Measurements from ENCODE around the gene SNX9. TPM values are rescaled to one million over a fixed set of nuclear protein-coding genes. Genes with fewer than 3 reads are reported as not detected.

SNX9 gene
- polyA plus RNA-seq, 1 donor (not counting 4 experiments of a cell fraction or from before 2014, with no cell fraction given): 37.8 TPM

GRCh38 chr6:157869673-157870302, 46.7 kb downstream of the SNX9 start:
- Histone ChIP-seq H3K79me2 (ENCODE audit: control insufficient read depth, insufficient read depth, low read length) (peaks cover 51% of the 10 kb centered on the region), H3K27me3 (ENCODE audit: control insufficient read depth, extremely low read depth, insufficient read depth, low read length) (no peaks in the 10 kb centered on the region), H3K27ac (ENCODE audit: control insufficient read depth, insufficient read depth, low read length) (no peak overlapping the region), H3K9ac (ENCODE audit: control insufficient read depth, extremely low read depth, insufficient read depth, low read length) (no peak overlapping the region), H3K4me3 (ENCODE audit: control insufficient read depth in 2 of 3, extremely low read depth in 1 of 3, insufficient read depth in 2 of 3, low read depth in 1 of 3, low read length in 3 of 3) (no peak overlapping the region), H3K9me3 (ENCODE audit: control insufficient read depth, low read depth, low read length) (no peaks in the 10 kb centered on the region), H3K4me2 (ENCODE audit: control insufficient read depth, extremely low read depth, insufficient read depth, low read depth, low read length) (no peak overlapping the region), H4K20me1 (ENCODE audit: control insufficient read depth, extremely low read depth, insufficient read depth, low read length) (peaks cover 4% of the 10 kb centered on the region), H3K9me1 (ENCODE audit: control insufficient read depth, extremely low read depth, insufficient read depth, low read length) (peaks cover 3% of the 10 kb centered on the region), H2AFZ (ENCODE audit: control insufficient read depth, low read length) (no peak overlapping the region), H3K4me1 (ENCODE audit: control insufficient read depth, extremely low read depth, insufficient read depth, low read length) (peaks cover 12% of the 10 kb centered on the region), H3K36me3 (ENCODE audit: control insufficient read depth in 2 of 2, extremely low read depth in 1 of 2, insufficient read depth in 2 of 2, low read length in 2 of 2) (peaks cover 22 to 23% of the 10 kb centered on the region in 2 experiments)
- FAIRE-seq (no peak), DNase-seq (ENCODE audit: low read depth, low spot score) (no peak)
- TF ChIP-seq CTCF (optimal IDR thresholded peaks at IDR 0.05 in 1 of 3, IDR thresholded peaks at IDR 0.05 in 1 of 3, conservative IDR thresholded peaks at IDR 0.05 in 1 of 3; ENCODE audit: extremely low read depth in 1 of 3, insufficient read depth in 2 of 3, low read length in 3 of 3): no peak
- no peak for TF ChIP-seq EZH2 (IDR thresholded peaks at IDR 0.05; ENCODE audit: low read length)
- dilution Hi-C loops (cut with MboI; ENCODE audit: extremely low pct_ligation_motif_present, low sequenced_read_pairs): no loop called here

GRCh38 chr6:157873735-157874344, 50.8 kb downstream of the SNX9 start:
- Histone ChIP-seq H3K27ac (ENCODE audit: control insufficient read depth, insufficient read depth, low read length) (no peak overlapping the region), H3K9ac (ENCODE audit: control insufficient read depth, extremely low read depth, insufficient read depth, low read length) (no peak overlapping the region), H3K4me3 (ENCODE audit: control insufficient read depth in 2 of 3, extremely low read depth in 1 of 3, insufficient read depth in 2 of 3, low read depth in 1 of 3, low read length in 3 of 3) (no peak overlapping the region), H3K9me1 (ENCODE audit: control insufficient read depth, extremely low read depth, insufficient read depth, low read length) (no peaks in the 10 kb centered on the region), H3K36me3 (ENCODE audit: control insufficient read depth in 2 of 2, extremely low read depth in 1 of 2, insufficient read depth in 2 of 2, low read length in 2 of 2) (peaks cover 31 to 49% of the 10 kb centered on the region in 2 experiments), H3K27me3 (ENCODE audit: control insufficient read depth, extremely low read depth, insufficient read depth, low read length) (no peaks in the 10 kb centered on the region), H2AFZ (ENCODE audit: control insufficient read depth, low read length) (no peak overlapping the region), H3K4me1 (ENCODE audit: control insufficient read depth, extremely low read depth, insufficient read depth, low read length) (no peaks in the 10 kb centered on the region), H3K9me3 (ENCODE audit: control insufficient read depth, low read depth, low read length) (no peaks in the 10 kb centered on the region), H3K79me2 (ENCODE audit: control insufficient read depth, insufficient read depth, low read length) (peaks cover 24% of the 10 kb centered on the region), H3K4me2 (ENCODE audit: control insufficient read depth, extremely low read depth, insufficient read depth, low read depth, low read length) (no peak overlapping the region), H4K20me1 (ENCODE audit: control insufficient read depth, extremely low read depth, insufficient read depth, low read length) (no peaks in the 10 kb centered on the region)
- peak; percentile 67 for FAIRE-seq
- dilution Hi-C loops (cut with MboI; ENCODE audit: extremely low pct_ligation_motif_present, low sequenced_read_pairs): no loop called here
- peak; percentile 48 for DNase-seq (ENCODE audit: low read depth, low spot score)
- TF ChIP-seq CTCF (optimal IDR thresholded peaks at IDR 0.05 in 1 of 3, IDR thresholded peaks at IDR 0.05 in 1 of 3, conservative IDR thresholded peaks at IDR 0.05 in 1 of 3; ENCODE audit: extremely low read depth in 1 of 3, insufficient read depth in 2 of 3, low read length in 3 of 3) (peak; percentile 84 to 92 (median 91)), EZH2 (IDR thresholded peaks at IDR 0.05; ENCODE audit: low read length) (no peak)
